GM12878 (cell line): Measurements from ENCODE around the gene MOAP1. TPM values are rescaled to one million over a fixed set of nuclear protein-coding genes. Genes with fewer than 3 reads are reported as not detected.
"Not testable (repeated sequence)": the region's sequence is repeated elsewhere in the genome, so short reads cannot be mapped to it uniquely, and the experiment has no call there.

Experiments
- ATAC-seq: fragments of 200-7000 bp; cut with Tn5 transposase; 3 replicates; pipeline ENCODE4 v1.9.1; 2020; ENCODE audit warnings: mild to moderate bottlenecking, moderate library complexity
- BruUV-seq: library from RNA; stranded (reverse); fragments of 400-500 nt; replicated peaks from 2 replicates; lab custom pipeline; 2021; lab: Mats Ljungman, UMichigan
- CTCF ChIA-PET: fragments of 300-600 bp; sonication (Branson Sonifier 250); formaldehyde crosslinking; extraction: SDS; loops from one replicate; lab custom pipeline; 2021; ENCODE audit warnings: inconsistent platforms; lab: Yijun Ruan, JAX
- POLR2A ChIA-PET: fragments of 350-600 bp; formaldehyde crosslinking; extraction: SDS; loops from one replicate; lab custom pipeline; 2021; ENCODE audit warnings: inconsistent platforms; lab: Charles Lee
- RAD21 ChIA-PET: fragments of 300-600 bp; sonication (Branson Sonifier 250); formaldehyde crosslinking; loops from one replicate; lab custom pipeline; 2023; ENCODE audit warnings: antibody characterized with exemption; ENCODE audit not compliant: unreplicated experiment; lab: Charles Lee
- SMC1A ChIA-PET: fragments of 300-600 bp; sonication (Branson Sonifier 250); formaldehyde crosslinking; loops from one replicate; lab custom pipeline; 2023; ENCODE audit not compliant: unreplicated experiment, uncharacterized antibody; lab: Charles Lee
- DNase-seq: peaks from one replicate; pipeline ENCODE4 v3.0.0-alpha.2; 2011; ENCODE audit warnings: low read depth, low spot score
- FAIRE-seq: peaks from 3 replicates; lab custom pipeline; 2011; peaks lifted over from hg19 to GRCh38; lab: Jason Lieb, UNC
- H2AFZ ChIP-seq: 2 replicates; pipeline ENCODE4 v1.6.0; 2011; ENCODE audit warnings: low read depth, low read length, control low read depth; ENCODE audit not compliant: control insufficient read depth
- H3K27ac ChIP-seq: 2 replicates; pipeline ENCODE4 v1.5.1; 2011; ENCODE audit warnings: control low read depth; ENCODE audit not compliant: control insufficient read depth, insufficient read depth
- H3K27me3 ChIP-seq, 2 experiments: replicated peaks in 1 of 2; 2 replicates each; pipeline versions ENCODE4 v1.6.0 to v1.6.1; 2011; ENCODE audit warnings: low read length in 1 of 2; ENCODE audit not compliant: control insufficient read depth in 2 of 2, insufficient read depth in 2 of 2
- H3K36me3 ChIP-seq, 2 experiments: 2 replicates each; pipeline ENCODE4 v1.5.1; 2011; ENCODE audit warnings: low read length in 1 of 2; ENCODE audit not compliant: control insufficient read depth in 2 of 2, insufficient read depth in 2 of 2
- H3K4me1 ChIP-seq: 2 replicates; pipeline ENCODE4 v1.6.1; 2011; ENCODE audit warnings: mild to moderate bottlenecking, low read length, moderate library complexity, mixed read lengths; ENCODE audit not compliant: control insufficient read depth, insufficient read depth
- H3K4me2 ChIP-seq: 2 replicates; pipeline ENCODE4 v1.6.0; 2011; ENCODE audit warnings: control low read depth; ENCODE audit not compliant: control insufficient read depth, insufficient read depth
- H3K4me3 ChIP-seq: fragments of 200-600 bp; sonication (generic); 2 replicates; pipeline ENCODE4 v1.5.1; 2016
- H3K79me2 ChIP-seq: 2 replicates; pipeline ENCODE4 v1.6.0; 2011; ENCODE audit warnings: low read length; ENCODE audit not compliant: control insufficient read depth, insufficient read depth
- H3K9ac ChIP-seq: 2 replicates; pipeline ENCODE4 v1.8.0; 2011; ENCODE audit warnings: low read length, control low read depth, mixed read lengths; ENCODE audit not compliant: control insufficient read depth, insufficient read depth
- H3K9me3 ChIP-seq: replicated peaks from 3 replicates; pipeline ENCODE4 v1.5.1; 2011; ENCODE audit warnings: mild to moderate bottlenecking, low read length; ENCODE audit not compliant: control insufficient read depth, insufficient read depth
- H4K20me1 ChIP-seq: 2 replicates; pipeline ENCODE4 v1.6.0; 2011; ENCODE audit not compliant: control insufficient read depth, insufficient read depth
- BMI1 ChIP-seq: fragments of 450-650 bp; IDR thresholded peaks from 2 replicates; pipeline ENCODE4 v1.6.1; 2016; ENCODE audit warnings: mild to moderate bottlenecking, moderate library complexity, borderline replicate concordance
- KDM1A ChIP-seq: fragments of 200-600 bp; sonication (generic); IDR thresholded peaks from 2 replicates; pipeline ENCODE4 v1.6.1; 2016; ENCODE audit warnings: borderline replicate concordance
- MEF2B ChIP-seq: fragments of 450-650 bp; IDR thresholded peaks from 2 replicates; pipeline ENCODE4 v1.6.1; 2018; ENCODE audit warnings: mild to moderate bottlenecking, moderate library complexity; ENCODE audit not compliant: partially characterized antibody, poor library complexity, severe bottlenecking
- POU2F2 ChIP-seq: IDR thresholded peaks from 3 replicates; pipeline ENCODE4 v1.6.1; 2011; ENCODE audit warnings: low read depth, mild to moderate bottlenecking, low read length, borderline replicate concordance
- PRDM15 ChIP-seq: fragments of 450-650 bp; formaldehyde crosslinking; IDR thresholded peaks from 2 replicates; pipeline ENCODE4 v1.4.0; 2020; ENCODE audit warnings: mild to moderate bottlenecking, moderate library complexity
- WGBS: methylation state at CpG from one replicate; pipeline ENCODE4 v1.1.6; 2016; ENCODE audit warnings: low lambda C conversion rate; ENCODE audit not compliant: insufficient replicate concordance, insufficient coverage; ENCODE audit errors: missing lambda C conversion rate; 5-methylcytosine and 5-hydroxymethylcytosine counted together
- in situ Hi-C: fragments of 300-500 bp; cut with MboI; formaldehyde crosslinking; loops from 9 replicates; pipeline ENCODE4 v1.14.3; 2018; ENCODE audit warnings: mixed read lengths
- intact Hi-C: fragments of 100-400 bp; cut with micrococcal nuclease; formaldehyde crosslinking; loops from one replicate; pipeline ENCODE4 v1.14.2; 2022; ENCODE audit not compliant: unreplicated experiment
- polyA plus RNA-seq, 11 experiments: library from polyadenylated mRNA; depleted of rRNA in 4 of 11; unstranded in 6 of 11; stranded (reverse) in 5 of 11; fragments of >200 nt; fragmentation: Nextera tagmentation in 4 of 11; fragmentation: Illumina TruSeq in 1 of 11; extraction: Ambion mirVana in 4 of 11; extraction: Trizol in 1 of 11; gene quantifications; 1 replicate in 1 of 11; 2 replicates in 10 of 11; pipeline versions ENCODE4 v1.2.1 to v1.2.3, GENCODE V29; 2011 to 2016; ENCODE audit warnings: inconsistent platforms in 2 of 11, missing spikeins in 2 of 11, low read depth in 1 of 11
- total RNA-seq, 4 experiments: library from RNA; depleted of rRNA in 3 of 4; stranded (reverse); fragments of >200 nt in 3 of 4; fragmentation: Illumina TruSeq in 1 of 4; extraction: Trizol in 1 of 4; gene quantifications; 2 replicates each; pipeline versions ENCODE4 v1.2.1 to v1.2.3, GENCODE V29; 2013 to 2021
- TF ChIP-seq, protein P1 (sequence below): IDR thresholded peaks from 2 replicates; pipeline ENCODE4 v1.6.1; 2012; ENCODE audit warnings: low read depth, low read length, improper control_type of control experiment
- TF ChIP-seq, protein P2 (sequence below): fragments of 450-650 bp; IDR thresholded peaks from 2 replicates; pipeline ENCODE4 v1.6.1; 2016; ENCODE audit warnings: mild to moderate bottlenecking, moderate library complexity, borderline replicate concordance

The MOAP1 gene
- total and polyA plus RNA-seq, 10 of the 15 experiments (the other 5 are each of a cell fraction or from before 2014, with no cell fraction given), result 3.1 to 51.9 (median 11.4) TPM

- H4K20me1 ChIP-seq, RAD21 ChIA-PET, H3K9me3 ChIP-seq, BruUV-seq, H3K4me1 ChIP-seq, DNase-seq, intact Hi-C loops, H3K4me2 ChIP-seq, H3K27me3 ChIP-seq, in situ Hi-C loops, POLR2A ChIA-PET, H2AFZ ChIP-seq, H3K9ac ChIP-seq, FAIRE-seq, H3K4me3 ChIP-seq, SMC1A ChIA-PET, H3K79me2 ChIP-seq, H3K27ac ChIP-seq, H3K36me3 ChIP-seq, ATAC-seq: not testable (repeated sequence)
- WGBS, result 73% methylated on average over 7 of the region's 7 CpGs
- CTCF ChIA-PET, result interaction anchor here (1.3 kb wide), 1 partner anchor 14 kb away, joined by 3 read pairs; no protein-coding TSS in a partner anchor
Measured at GRCh38 chr14:93158349-93158748, 26.3 kb downstream of the MOAP1 start.

GRCh38 chr14:93156693-93157369 is 27.9 kb downstream of the MOAP1 start:
- FAIRE-seq, result no peak
- H3K27ac ChIP-seq, result no peak overlapping the region
- no peak overlapping the region for H3K4me2 ChIP-seq
- no peak overlapping the region for H3K9ac ChIP-seq
- H4K20me1 ChIP-seq, result no peaks in the 10 kb centered on the region
- ChIA-PET SMC1A (interaction anchor here (1.7 kb wide), 1 partner anchor 44 kb away, joined by 4 read pairs; no protein-coding TSS in a partner anchor), POLR2A (no interaction called here), RAD21 (interaction anchor here (0.7 kb wide), 1 partner anchor 43 kb away, joined by 4 read pairs; no protein-coding TSS in a partner anchor), CTCF (interaction anchor here (1.0 to 1.3 kb wide), 3 partner anchors 11 to 43 kb away, joined by 3 to 4 read pairs (median 3); no protein-coding TSS in a partner anchor)
- no peak for ATAC-seq
- in situ Hi-C loops (no loop called here), intact Hi-C loops (no loop called here)
- H3K4me1 ChIP-seq, result no peaks in the 10 kb centered on the region
- H3K4me3 ChIP-seq, result no peak overlapping the region
- 22% methylated on average over 8 of the region's 8 CpGs for WGBS
- H3K27me3 ChIP-seq, result no peaks in the 10 kb centered on the region
- no peaks in the 10 kb centered on the region for H3K36me3 ChIP-seq
- H2AFZ ChIP-seq, result no peak overlapping the region
- no peaks in the 10 kb centered on the region for H3K79me2 ChIP-seq
- H3K9me3 ChIP-seq, result no peaks in the 10 kb centered on the region
- no peak for DNase-seq
- BruUV-seq, result no TSS peak
- TF ChIP-seq POU2F2 (no peak), KDM1A (no peak), BMI1 (no peak), PRDM15 (CRISPR knock-in tag) (no peak), MEF2B (no peak)
- TF ChIP-seq, protein P1, sequence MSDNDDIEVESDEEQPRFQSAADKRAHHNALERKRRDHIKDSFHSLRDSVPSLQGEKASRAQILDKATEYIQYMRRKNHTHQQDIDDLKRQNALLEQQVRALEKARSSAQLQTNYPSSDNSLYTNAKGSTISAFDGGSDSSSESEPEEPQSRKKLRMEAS, result no peak
- TF ChIP-seq, protein P2, sequence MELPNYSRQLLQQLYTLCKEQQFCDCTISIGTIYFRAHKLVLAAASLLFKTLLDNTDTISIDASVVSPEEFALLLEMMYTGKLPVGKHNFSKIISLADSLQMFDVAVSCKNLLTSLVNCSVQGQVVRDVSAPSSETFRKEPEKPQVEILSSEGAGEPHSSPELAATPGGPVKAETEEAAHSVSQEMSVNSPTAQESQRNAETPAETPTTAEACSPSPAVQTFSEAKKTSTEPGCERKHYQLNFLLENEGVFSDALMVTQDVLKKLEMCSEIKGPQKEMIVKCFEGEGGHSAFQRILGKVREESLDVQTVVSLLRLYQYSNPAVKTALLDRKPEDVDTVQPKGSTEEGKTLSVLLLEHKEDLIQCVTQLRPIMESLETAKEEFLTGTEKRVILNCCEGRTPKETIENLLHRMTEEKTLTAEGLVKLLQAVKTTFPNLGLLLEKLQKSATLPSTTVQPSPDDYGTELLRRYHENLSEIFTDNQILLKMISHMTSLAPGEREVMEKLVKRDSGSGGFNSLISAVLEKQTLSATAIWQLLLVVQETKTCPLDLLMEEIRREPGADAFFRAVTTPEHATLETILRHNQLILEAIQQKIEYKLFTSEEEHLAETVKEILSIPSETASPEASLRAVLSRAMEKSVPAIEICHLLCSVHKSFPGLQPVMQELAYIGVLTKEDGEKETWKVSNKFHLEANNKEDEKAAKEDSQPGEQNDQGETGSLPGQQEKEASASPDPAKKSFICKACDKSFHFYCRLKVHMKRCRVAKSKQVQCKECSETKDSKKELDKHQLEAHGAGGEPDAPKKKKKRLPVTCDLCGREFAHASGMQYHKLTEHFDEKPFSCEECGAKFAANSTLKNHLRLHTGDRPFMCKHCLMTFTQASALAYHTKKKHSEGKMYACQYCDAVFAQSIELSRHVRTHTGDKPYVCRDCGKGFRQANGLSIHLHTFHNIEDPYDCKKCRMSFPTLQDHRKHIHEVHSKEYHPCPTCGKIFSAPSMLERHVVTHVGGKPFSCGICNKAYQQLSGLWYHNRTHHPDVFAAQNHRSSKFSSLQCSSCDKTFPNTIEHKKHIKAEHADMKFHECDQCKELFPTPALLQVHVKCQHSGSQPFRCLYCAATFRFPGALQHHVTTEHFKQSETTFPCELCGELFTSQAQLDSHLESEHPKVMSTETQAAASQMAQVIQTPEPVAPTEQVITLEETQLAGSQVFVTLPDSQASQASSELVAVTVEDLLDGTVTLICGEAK, result no peak
